ENCODE data around the gene CDH24.

Gene CDH24

GRCh38 chr14:23056956-23057756 lies at the start of gene CDH24:
Gene CDH24, minus strand, starts transcription at chr14:23057520. Its CDS starts 1,787 bp downstream, at chr14:23055733.
- DNase-seq (ENCODE audit: extremely low read depth, low read depth) = no peak

GRCh38 chr14:23106747-23107045 lies 49.4 kb upstream of the CDH24 start:
- DNase-seq (ENCODE audit: extremely low read depth, low read depth) = no peak
- no peak for TF ChIP-seq CTCF (IDR thresholded peaks at IDR 0.05; ENCODE audit: low read depth, low read length)

More at GRCh38 chr14:23056956-23057756, at the start of gene CDH24:
- no peak for TF ChIP-seq CTCF (IDR thresholded peaks at IDR 0.05; ENCODE audit: low read depth, low read length)

- DNase-seq (ENCODE audit: extremely low read depth, low read depth) = no peak
- TF ChIP-seq CTCF (IDR thresholded peaks at IDR 0.05; ENCODE audit: low read depth, low read length) = no peak
These were observed 48.1 kb upstream of the CDH24 start for GRCh38 chr14:23105348-23105824.

DNA sequence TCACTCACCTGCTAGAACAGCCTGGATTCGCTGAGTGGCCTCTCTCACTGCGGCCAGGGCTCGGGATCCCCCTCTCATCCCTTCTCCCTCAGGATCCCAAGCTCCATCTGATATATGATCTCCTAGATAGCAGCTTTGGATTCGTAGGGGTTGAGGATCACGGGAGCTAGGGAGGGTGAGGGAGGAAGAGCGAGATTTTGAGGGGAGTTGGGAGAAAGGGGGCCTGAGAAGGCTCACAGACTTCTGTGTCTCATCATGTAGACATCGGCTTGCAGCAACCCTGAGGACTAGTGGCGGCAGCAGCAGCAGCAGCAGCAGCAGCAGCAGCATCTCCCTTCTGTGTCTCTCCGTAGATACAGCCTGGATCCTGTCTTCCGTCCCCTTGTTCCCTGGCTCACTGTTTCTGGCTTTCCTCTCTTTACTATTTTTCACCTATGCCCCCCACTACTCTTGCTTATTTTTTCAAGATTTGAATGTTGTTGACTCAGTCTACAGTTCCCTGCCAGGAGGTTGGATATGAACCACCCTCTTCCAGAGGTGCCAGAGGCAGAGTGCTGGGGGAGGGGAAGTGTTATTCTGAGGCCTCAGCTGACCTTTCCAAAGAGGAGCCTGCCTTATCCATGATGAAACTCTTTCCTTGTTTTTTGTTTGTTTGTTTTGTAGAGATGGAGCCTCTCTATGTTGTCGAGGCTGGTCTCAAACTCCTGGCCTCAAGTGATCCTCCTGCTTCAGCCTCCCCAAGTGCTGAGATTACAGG lies 47.4 kb upstream of the CDH24 start, which contains the start of gene CIROP:
Gene CIROP, minus strand, starts transcription at position 399 of the 757 bp plus-strand sequence. Its CDS starts 69 bp downstream, at position 330.
- TF ChIP-seq CTCF (IDR thresholded peaks at IDR 0.05; ENCODE audit: low read depth, low read length) = no peak
- DNase-seq (ENCODE audit: extremely low read depth, low read depth) = no peak

- DNase-seq (ENCODE audit: extremely low read depth, low read depth) = no peak
- TF ChIP-seq CTCF (IDR thresholded peaks at IDR 0.05; ENCODE audit: low read depth, low read length) = no peak
These were observed 46.8 kb upstream of the CDH24 start for GRCh38 chr14:23104070-23104590.

DNA sequence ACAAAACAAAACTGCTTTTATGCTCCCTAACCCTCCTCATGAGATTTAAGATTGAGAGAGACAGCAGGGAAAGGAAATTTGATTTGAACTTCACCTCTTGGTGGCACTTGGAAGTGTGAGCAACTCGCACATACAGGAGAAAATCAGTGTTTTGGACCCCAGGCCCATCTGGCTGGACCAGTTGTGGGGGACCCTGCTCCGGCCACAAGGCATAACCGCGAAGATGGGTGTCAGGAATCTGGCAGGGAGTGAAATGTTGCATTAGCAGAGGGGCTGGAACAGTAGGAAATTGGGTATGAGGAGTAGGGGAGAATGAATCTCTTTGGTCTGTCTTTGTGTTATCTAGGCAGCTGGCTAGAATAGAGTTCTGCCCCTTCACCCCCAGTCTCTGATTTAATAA lies 46.3 kb upstream of the CDH24 start:
- no peak for TF ChIP-seq CTCF (IDR thresholded peaks at IDR 0.05; ENCODE audit: low read depth, low read length)
- no peak for DNase-seq (ENCODE audit: extremely low read depth, low read depth)

- no peak for DNase-seq (ENCODE audit: extremely low read depth, low read depth)
- no peak for TF ChIP-seq CTCF (IDR thresholded peaks at IDR 0.05; ENCODE audit: low read depth, low read length)
These were observed 45.5 kb upstream of the CDH24 start for GRCh38 chr14:23102801-23103200.

Measured in AG09319 (cell line).